Heart right ventricle (tissue), 16 donors: Measurements from ENCODE around the gene SKIC8. TPM values are rescaled to one million over a fixed set of nuclear protein-coding genes. Genes with fewer than 3 reads are reported as not detected.

Source experiments
- ATAC-seq, 8 donors: fragments of 200-7000 bp; cut with Tn5 transposase; one replicate each; pipeline ENCODE4 v1.9.1; 2020; ENCODE audit warnings: mild to moderate bottlenecking in 8 of 8, moderate library complexity in 8 of 8, moderate number of reproducible peaks in 1 of 8
- DNase-seq, 2 donors: peaks; one replicate each; pipeline ENCODE4 v3.0.0-alpha.2; 2020
- H3K27ac ChIP-seq, 10 donors: fragments of 200-600 bp; sonication (generic) in 2 of 10; one replicate each; pipeline versions ENCODE4 v1.5.0 to v1.8.0; 2020 to 2022; ENCODE audit warnings: mild to moderate bottlenecking in 3 of 10
- H3K27me3 ChIP-seq, 7 donors: fragments of 200-600 bp; one replicate each; pipeline ENCODE4 v1.8.0; 2021 to 2022; ENCODE audit warnings: mild to moderate bottlenecking in 2 of 7
- H3K36me3 ChIP-seq, 9 donors: fragments of 200-600 bp; sonication (generic) in 1 of 9; one replicate each; pipeline versions ENCODE4 v1.5.0 to v1.8.0; 2020 to 2022; ENCODE audit warnings: mild to moderate bottlenecking in 2 of 9
- H3K4me1 ChIP-seq, 9 donors: fragments of 200-600 bp; sonication (generic) in 1 of 9; one replicate each; pipeline versions ENCODE4 v1.5.0 to v1.8.0; 2020 to 2022; ENCODE audit warnings: mild to moderate bottlenecking in 4 of 9
- H3K4me3 ChIP-seq, 10 donors: fragments of 200-600 bp; sonication (generic) in 2 of 10; one replicate each; pipeline versions ENCODE4 v1.5.0 to v1.8.0; 2020 to 2022; ENCODE audit warnings: mild to moderate bottlenecking in 7 of 10, moderate library complexity in 2 of 10
- H3K9me3 ChIP-seq, 11 donors: fragments of 200-600 bp in 10 of 11; sonication (generic) in 2 of 11; one replicate each; pipeline versions ENCODE4 v1.5.0 to v1.8.0; 2013 to 2022; ENCODE audit warnings: mild to moderate bottlenecking in 2 of 11, control low read depth in 1 of 11, moderate library complexity in 1 of 11
- WGBS, 2 donors: extraction: QIAGEN DNeasy Blood & Tissue Kit; methylation state at CpG; one replicate each; pipeline ENCODE4 v1.1.7; 2013; ENCODE audit warnings: inconsistent platforms in 1 of 2; 5-methylcytosine and 5-hydroxymethylcytosine counted together
- intact Hi-C, 10 donors: fragments of 100-400 bp; cut with DNase I; formaldehyde crosslinking; loops; one replicate each; pipeline versions ENCODE4 v1.11.1 to v1.14.2; 2022
- polyA plus RNA-seq, 2 donors: library from polyadenylated mRNA; stranded (reverse); fragments of 200-250 nt; gene quantifications; one replicate each; pipeline ENCODE4 v1.2.3, GENCODE V29; 2013
- total RNA-seq, 10 donors: library from RNA; stranded (reverse); fragmentation: NEBNext Ultra II Directional in 3 of 10; extraction: Animal tissue kit (Norgen Biotek cat#: 25700) in 3 of 10; gene quantifications; one replicate each; pipeline versions ENCODE4 v1.2.1 to v1.2.4, GENCODE V29; 2021 to 2023
- TF ChIP-seq, protein P1 (sequence below), 9 donors: fragments of 200-600 bp; sonication (generic) in 2 of 9; IDR thresholded peaks; one replicate each; pipeline versions ENCODE4 v1.5.0 to v1.8.0; 2021 to 2022; ENCODE audit warnings: antibody characterized with exemption in 9 of 9, mild to moderate bottlenecking in 5 of 9, moderate library complexity in 1 of 9
- donor health status: Arrhythmogenic right ventricular cardiomyopathy.
- donor health status: ischemic (EF 13 %, LVEDD 7.1; RV severe dilation, severe dysfunction).
- donor health status: healthy with polysubstance abuse.
- donor health status: DM: no; HTN: yes; CAD: no.
- donor health status: DM: no; HTN: no; CAD: no.
- donor health status: ischemic (EF 25% LVEDD 6.9; RV normal size, moderate dysfunction).
- donor health status: ischemic (EF 25% LVEDD 5.7; RV mildly dilated, moderate dysfunction).
- donor health status: healthy.
- donor health status: DM: yes; HTN: yes; CAD: no.
- donor health status: Ischemic cardiomyopathy.
- donor health status: ischemic (EF 35%, LVEDD 5.7; RV mildly dilated, moderate dysfunction).
- donor health status: nonischemic (EF 11% LVEDD 7.7; RV severe dilation, severe dysfunction).
- donor health status: DM: yes; HTN: yes; CAD: no.
- donor health status: PGD.
- donor health status: ischemic (EF 29% LVEDD 5.4; RV normal size, mild dysfunction).
- donor health status: nonischemic (EF 23%, LVEDD 6.1; RV moderate dilation, normal function).

SKIC8 gene
- total and polyA plus RNA-seq, 12 donors: 24.0 to 37.0 (median 27.2) TPM

DNA sequence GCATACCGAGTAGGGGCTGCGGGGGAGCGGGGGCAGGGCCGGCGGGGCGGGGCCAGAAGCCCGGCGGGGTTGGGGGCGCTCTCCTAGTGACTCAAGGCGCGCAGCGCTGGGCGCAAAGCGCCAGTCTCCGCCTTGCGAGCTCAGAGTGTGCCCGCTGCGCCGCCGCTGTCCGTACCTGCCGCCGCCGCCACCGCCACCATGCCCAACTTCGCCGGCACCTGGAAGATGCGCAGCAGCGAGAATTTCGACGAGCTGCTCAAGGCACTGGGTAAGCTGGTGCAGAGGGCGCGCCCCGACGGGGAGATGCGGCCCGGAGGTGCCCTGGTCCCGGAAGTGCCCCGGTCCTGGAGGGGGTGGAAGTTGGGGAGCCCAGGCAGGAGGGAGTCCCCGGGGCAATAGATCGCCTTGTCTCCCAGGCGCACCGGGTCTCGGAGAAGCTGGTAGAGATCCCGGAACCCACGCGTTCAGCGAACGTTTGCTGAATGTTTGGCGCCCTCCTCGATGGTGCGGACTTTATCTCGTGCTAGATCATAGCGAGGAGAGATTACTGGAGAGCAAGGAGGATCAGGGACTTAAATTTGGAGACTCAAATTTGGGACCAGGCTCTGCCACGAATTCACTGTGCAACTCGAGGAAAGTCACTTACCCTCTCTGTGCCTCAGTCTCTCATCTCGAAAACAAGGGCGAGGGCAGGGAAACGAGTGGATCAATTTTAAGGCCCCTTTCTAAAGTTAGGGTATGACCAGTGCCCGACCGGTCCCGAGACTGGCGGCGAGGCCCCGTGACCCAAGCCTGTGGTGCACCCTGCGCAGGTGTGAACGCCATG is 41.0 kb upstream of the SKIC8 start, which contains the start of gene CRABP1:
Gene CRABP1, plus strand, starts transcription at position 123 of the 826 bp plus-strand sequence. Its CDS starts 76 bp downstream, at position 199.
- 2 to 3% methylated on average over 60 to 67 of the region's 67 CpGs for WGBS, 2 donors
- H3K4me3 ChIP-seq: peak within 1 kb of the TSS in 2 of 10 donors; percentile 20 to 23
- H3K4me1 ChIP-seq: peaks cover 0 to 18% (median 11%) of the 10 kb centered on the region in 9 donors
- intact Hi-C loops: loop anchor here in 1 of 10 donors (10.0 kb wide), 1 partner anchor 54 kb away; no protein-coding TSS in a partner anchor
- no peak within 1 kb of the TSS for H3K27ac ChIP-seq
- no peaks in the 10 kb centered on the region for H3K36me3 ChIP-seq
- no peak for DNase-seq
- peaks cover 18 to 89% (median 74%) of the 10 kb centered on the region in 7 donors for H3K27me3 ChIP-seq
- no peaks in the 10 kb centered on the region for H3K9me3 ChIP-seq
- TF ChIP-seq, protein P1, sequence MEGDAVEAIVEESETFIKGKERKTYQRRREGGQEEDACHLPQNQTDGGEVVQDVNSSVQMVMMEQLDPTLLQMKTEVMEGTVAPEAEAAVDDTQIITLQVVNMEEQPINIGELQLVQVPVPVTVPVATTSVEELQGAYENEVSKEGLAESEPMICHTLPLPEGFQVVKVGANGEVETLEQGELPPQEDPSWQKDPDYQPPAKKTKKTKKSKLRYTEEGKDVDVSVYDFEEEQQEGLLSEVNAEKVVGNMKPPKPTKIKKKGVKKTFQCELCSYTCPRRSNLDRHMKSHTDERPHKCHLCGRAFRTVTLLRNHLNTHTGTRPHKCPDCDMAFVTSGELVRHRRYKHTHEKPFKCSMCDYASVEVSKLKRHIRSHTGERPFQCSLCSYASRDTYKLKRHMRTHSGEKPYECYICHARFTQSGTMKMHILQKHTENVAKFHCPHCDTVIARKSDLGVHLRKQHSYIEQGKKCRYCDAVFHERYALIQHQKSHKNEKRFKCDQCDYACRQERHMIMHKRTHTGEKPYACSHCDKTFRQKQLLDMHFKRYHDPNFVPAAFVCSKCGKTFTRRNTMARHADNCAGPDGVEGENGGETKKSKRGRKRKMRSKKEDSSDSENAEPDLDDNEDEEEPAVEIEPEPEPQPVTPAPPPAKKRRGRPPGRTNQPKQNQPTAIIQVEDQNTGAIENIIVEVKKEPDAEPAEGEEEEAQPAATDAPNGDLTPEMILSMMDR (IDR thresholded peaks at IDR 0.05): no peak
- peak in 1 of 8 donors; percentile 33 for ATAC-seq

DNA sequence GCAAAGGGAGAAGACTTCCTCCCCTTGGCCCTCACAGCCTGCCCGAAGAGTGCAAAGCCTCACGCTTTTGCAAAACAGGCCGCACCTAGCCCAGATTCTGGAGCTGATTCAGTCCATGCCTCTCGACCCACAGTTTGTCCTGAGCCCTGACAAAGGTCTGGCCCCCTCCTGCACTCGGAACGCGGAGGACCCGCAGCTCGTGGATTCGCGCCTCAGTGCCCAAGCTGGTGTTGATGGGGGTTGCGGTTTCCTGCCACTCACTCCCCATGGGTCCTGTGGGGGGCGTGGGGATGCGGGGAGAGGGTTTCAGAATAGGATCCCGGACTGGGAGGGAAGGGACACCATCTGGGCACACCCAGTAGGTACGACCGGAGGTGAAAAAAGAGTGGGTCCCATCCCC is 40.1 kb upstream of the SKIC8 start:
- WGBS, 2 donors: 30 to 36% methylated on average over 17 of the region's 17 CpGs
- no peaks in the 10 kb centered on the region for H3K36me3 ChIP-seq
- TF ChIP-seq, protein P1 (IDR thresholded peaks at IDR 0.05): no peak
- no peaks in the 10 kb centered on the region for H3K9me3 ChIP-seq
- peaks cover 0 to 18% (median 11%) of the 10 kb centered on the region in 9 donors for H3K4me1 ChIP-seq
- H3K27me3 ChIP-seq: peaks cover 18 to 92% (median 77%) of the 10 kb centered on the region in 7 donors
- intact Hi-C loops: no loop called here
- no peak overlapping the region for H3K27ac ChIP-seq
- ATAC-seq (no peak), DNase-seq (no peak)
- no peak overlapping the region for H3K4me3 ChIP-seq

DNA sequence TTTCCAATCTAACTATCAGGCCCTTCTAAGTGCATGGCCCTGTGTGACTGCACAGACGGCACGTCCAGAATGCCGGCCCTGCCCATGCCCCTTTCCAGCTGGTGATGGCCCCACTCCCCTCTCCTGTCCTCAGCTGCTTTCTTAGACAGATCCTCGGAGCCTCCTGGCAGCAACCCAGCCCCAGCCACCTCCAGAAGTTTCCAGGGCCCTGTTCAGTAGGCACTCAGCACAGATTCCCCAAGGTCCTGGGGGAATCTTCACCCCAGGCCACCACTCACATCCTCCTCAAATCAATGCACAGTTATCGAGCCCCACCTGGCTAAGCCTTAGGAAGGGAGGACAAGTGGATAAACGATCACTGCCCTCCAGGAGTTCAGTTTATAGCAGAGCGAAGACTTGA is 39.4 kb upstream of the SKIC8 start:
- TF ChIP-seq, protein P1 (IDR thresholded peaks at IDR 0.05): no peak
- Histone ChIP-seq H3K4me3 (no peak overlapping the region), H3K27ac (no peak overlapping the region), H3K9me3 (no peaks in the 10 kb centered on the region), H3K27me3 (peaks cover 18 to 95% (median 76%) of the 10 kb centered on the region in 7 donors), H3K4me1 (peaks cover 0 to 18% (median 11%) of the 10 kb centered on the region in 9 donors), H3K36me3 (no peaks in the 10 kb centered on the region)
- intact Hi-C loops: no loop called here
- ATAC-seq (no peak), DNase-seq (no peak)
- 74 to 75% methylated on average over 7 of the region's 7 CpGs for WGBS, 2 donors

DNA sequence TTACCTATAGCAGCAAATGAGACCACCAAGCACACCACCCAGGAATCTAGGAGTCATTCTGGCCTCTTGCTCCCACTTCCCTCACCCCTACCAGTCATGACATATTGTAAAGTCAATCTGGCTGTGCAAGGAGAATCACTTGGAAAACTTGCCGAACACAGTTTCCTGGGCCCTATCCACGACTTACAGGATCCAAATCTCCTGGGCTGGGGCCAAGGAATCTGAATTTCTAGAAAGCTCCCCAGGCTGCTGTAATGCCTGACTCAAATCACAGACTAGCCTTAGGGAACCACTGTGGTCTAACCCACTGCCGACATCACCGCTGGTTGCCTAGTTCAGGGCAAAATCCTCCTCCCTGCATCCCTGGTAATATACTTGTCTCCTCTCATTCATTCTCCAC is 36.6 kb upstream of the SKIC8 start:
- no peaks in the 10 kb centered on the region for H3K9me3 ChIP-seq
- TF ChIP-seq, protein P1 (IDR thresholded peaks at IDR 0.05): no peak
- no peaks in the 10 kb centered on the region for H3K36me3 ChIP-seq
- DNase-seq (no peak), ATAC-seq (no peak)
- H3K27me3 ChIP-seq: peaks cover 12 to 67% (median 54%) of the 10 kb centered on the region in 7 donors
- no peak overlapping the region for H3K27ac ChIP-seq
- WGBS, 2 donors: 88% methylated on average over 4 of the region's 4 CpGs
- no peak overlapping the region for H3K4me3 ChIP-seq
- H3K4me1 ChIP-seq: peaks cover 0 to 12% (median 8%) of the 10 kb centered on the region in 9 donors
- intact Hi-C loops: no loop called here
